Left ventricle myocardium inferior (tissue), 1 donor: ENCODE measurements around the gene HAAO. TPM values are rescaled to one million over a fixed set of nuclear protein-coding genes. Genes with fewer than 3 reads are reported as not detected.

Experiments
- DNase-seq: peaks from one replicate; pipeline ENCODE4 v3.0.0-alpha.2; 2020
- H3K27ac ChIP-seq: fragments of 200-600 bp; replicated peaks from 2 replicates; pipeline ENCODE4 v1.8.0; 2021
- H3K27me3 ChIP-seq: fragments of 200-600 bp; 2 replicates; pipeline ENCODE4 v1.8.0; 2021; ENCODE audit warnings: low read depth
- H3K36me3 ChIP-seq: fragments of 200-600 bp; 2 replicates; pipeline ENCODE4 v1.8.0; 2021
- H3K4me1 ChIP-seq: fragments of 200-600 bp; 2 replicates; pipeline ENCODE4 v1.8.0; 2021
- H3K4me3 ChIP-seq: fragments of 200-600 bp; 2 replicates; pipeline ENCODE4 v1.8.0; 2021; ENCODE audit warnings: mild to moderate bottlenecking, moderate library complexity
- H3K9me3 ChIP-seq: fragments of 200-600 bp; replicated peaks from 2 replicates; pipeline ENCODE4 v1.8.0; 2021
- CTCF ChIP-seq: fragments of 200-600 bp; IDR thresholded peaks from 2 replicates; pipeline ENCODE4 v1.8.0; 2021; ENCODE audit warnings: antibody characterized with exemption, mild to moderate bottlenecking, borderline replicate concordance
- intact Hi-C: fragments of 100-400 bp; cut with micrococcal nuclease; formaldehyde crosslinking; loops from one replicate; pipeline ENCODE4 v1.11.0; 2022
- total RNA-seq: library from RNA; stranded (reverse); fragmentation: NEBNext Ultra II Directional; extraction: Animal tissue kit (Norgen Biotek cat#: 25700); gene quantifications from one replicate; pipeline ENCODE4 v1.2.1, GENCODE V29; 2021
- donor health status: DM: no; HTN: yes; CAD: no; lungs with severe emphysema.

HAAO gene
- total RNA-seq, 1 donor from 2014 or later, result 2.3 TPM

GRCh38 chr2:42724886-42725285 lies 67.5 kb downstream of the HAAO start:
- Histone ChIP-seq H3K4me1 (peaks cover 13% of the 10 kb centered on the region), H3K9me3 (peaks cover 8% of the 10 kb centered on the region), H3K27me3 (no peaks in the 10 kb centered on the region), H3K36me3 (peaks cover 8% of the 10 kb centered on the region), H3K27ac (no peak overlapping the region), H3K4me3 (no peak overlapping the region)
- TF ChIP-seq CTCF, result no peak
- no peak for DNase-seq
- intact Hi-C loops, result no loop called here

GRCh38 chr2:42723465-42723864 lies 68.9 kb downstream of the HAAO start:
- no peak for TF ChIP-seq CTCF
- H3K4me1 ChIP-seq, result peaks cover 13% of the 10 kb centered on the region
- peaks cover 3% of the 10 kb centered on the region for H3K36me3 ChIP-seq
- H3K9me3 ChIP-seq, result no peaks in the 10 kb centered on the region
- H3K27ac ChIP-seq, result no peak overlapping the region
- DNase-seq, result no peak
- no peak overlapping the region for H3K4me3 ChIP-seq
- H3K27me3 ChIP-seq, result no peaks in the 10 kb centered on the region
- intact Hi-C loops, result no loop called here

- peaks cover 3% of the 10 kb centered on the region for H3K36me3 ChIP-seq
- intact Hi-C loops, result no loop called here
- peak; percentile 18 for DNase-seq
- peaks cover 13% of the 10 kb centered on the region for H3K4me1 ChIP-seq
- H3K4me3 ChIP-seq, result no peak overlapping the region
- no peak for TF ChIP-seq CTCF
- H3K27me3 ChIP-seq, result no peaks in the 10 kb centered on the region
- no peaks in the 10 kb centered on the region for H3K9me3 ChIP-seq
- peak overlapping the region; percentile 6 for H3K27ac ChIP-seq
These were observed 69.8 kb downstream of the HAAO start for GRCh38 chr2:42722320-42723190.

GRCh38 chr2:42721898-42722297 lies 70.5 kb downstream of the HAAO start:
- intact Hi-C loops, result no loop called here

More at GRCh38 chr2:42721898-42722297, 70.5 kb downstream of the HAAO start:
- peaks cover 13% of the 10 kb centered on the region for H3K4me1 ChIP-seq
- no peak for TF ChIP-seq CTCF
- no peak for DNase-seq
- H3K9me3 ChIP-seq, result no peaks in the 10 kb centered on the region
- H3K27ac ChIP-seq, result peak overlapping the region; percentile 6
- H3K4me3 ChIP-seq, result no peak overlapping the region
- H3K36me3 ChIP-seq, result peaks cover 3% of the 10 kb centered on the region
- no peaks in the 10 kb centered on the region for H3K27me3 ChIP-seq

Other genes starting within 250 kb of the HAAO start
- gene MTA3, start 224.0 kb downstream of the HAAO start, total RNA-seq, result 18.1 TPM
- 0.36 TPM for gene OXER1, start 28.4 kb downstream of the HAAO start, total RNA-seq